Natural killer cell (primary cell): Measurements from ENCODE around the gene TIMM10. TPM values are rescaled to one million over a fixed set of nuclear protein-coding genes. Genes with fewer than 3 reads are reported as not detected.

Experiments used
- ATAC-seq, 3 donors: fragments of 150-1000 bp in 2 of 3; fragments of 200-7000 bp in 1 of 3; cut with Tn5 transposase; 1 replicate in 1 of 3; 2 replicates in 2 of 3; pipeline ENCODE4 v1.10.0; 2021; ENCODE audit warnings: mild to moderate bottlenecking in 2 of 3, moderate library complexity in 2 of 3
- DNase-seq, 2 donors: peaks; one replicate each; pipeline versions ENCODE4 v3.0.0 to v3.0.0-alpha.2; 2013 to 2021; ENCODE audit warnings: mixed read lengths in 1 of 2
- H3K27ac ChIP-seq: one replicate; pipeline ENCODE4 v1.5.1; 2013; ENCODE audit warnings: mild to moderate bottlenecking, low read length
- H3K27me3 ChIP-seq: one replicate; pipeline ENCODE4 v1.6.1; 2013; ENCODE audit warnings: low read length; ENCODE audit not compliant: control insufficient read depth, insufficient read depth
- H3K36me3 ChIP-seq: one replicate; pipeline ENCODE4 v1.6.1; 2013; ENCODE audit warnings: low read length; ENCODE audit not compliant: control insufficient read depth, insufficient read depth
- H3K4me1 ChIP-seq: one replicate; pipeline ENCODE4 v1.6.1; 2013; ENCODE audit warnings: low read length; ENCODE audit not compliant: control insufficient read depth, insufficient read depth
- H3K4me3 ChIP-seq: one replicate; pipeline ENCODE4 v1.5.1; 2013; ENCODE audit warnings: low read length
- H3K9me3 ChIP-seq: one replicate; pipeline ENCODE4 v1.6.1; 2013; ENCODE audit warnings: low read length; ENCODE audit not compliant: control insufficient read depth, insufficient read depth
- H3K27ac Mint-ChIP-seq, 2 donors: one replicate each; pipeline ENCODE4 v1.8.0; 2022; ENCODE audit warnings: mild to moderate bottlenecking in 2 of 2, mixed read lengths in 2 of 2, moderate library complexity in 1 of 2
- H3K27me3 Mint-ChIP-seq, 2 donors: one replicate each; pipeline ENCODE4 v1.8.0; 2022; ENCODE audit warnings: low read depth in 2 of 2, mixed read lengths in 2 of 2
- H3K36me3 Mint-ChIP-seq: one replicate; pipeline ENCODE4 v1.8.0; 2022; ENCODE audit warnings: mixed read lengths
- H3K4me1 Mint-ChIP-seq, 2 donors: one replicate each; pipeline ENCODE4 v1.8.0; 2022; ENCODE audit warnings: mixed read lengths in 2 of 2
- H3K4me3 Mint-ChIP-seq: one replicate; pipeline ENCODE4 v1.8.0; 2022; ENCODE audit warnings: mild to moderate bottlenecking, moderate library complexity, mixed read lengths
- H3K9me3 Mint-ChIP-seq, 2 donors: one replicate each; pipeline ENCODE4 v1.8.0; 2022; ENCODE audit warnings: mixed read lengths in 2 of 2
- CTCF ChIP-seq: fragments of 200-600 bp; IDR thresholded peaks from one replicate; pipeline ENCODE4 v1.8.0; 2022; ENCODE audit warnings: antibody characterized with exemption
- WGBS: methylation state at CpG from one replicate; pipeline ENCODE4 v1.1.7; 2013; ENCODE audit warnings: missing lambda C conversion rate; ENCODE audit not compliant: insufficient coverage; 5-methylcytosine and 5-hydroxymethylcytosine counted together
- intact Hi-C: fragments of 100-400 bp; cut with micrococcal nuclease; formaldehyde crosslinking; loops from one replicate; pipeline ENCODE4 v1.14.2; 2022
- total RNA-seq, 4 donors: library from RNA; stranded (reverse); fragments of 120-200 nt in 1 of 4; gene quantifications; one replicate each; pipeline versions ENCODE4 v1.2.3 to v1.2.4, GENCODE V29; 2013 to 2022

TIMM10 gene
- total RNA-seq, 3 donors from 2014 or later (not counting 1 experiment from before 2014, with no cell fraction given): 15.0 to 18.8 (median 17.1) TPM

- no peaks in the 10 kb centered on the region for H3K9me3 Mint-ChIP-seq
- no peak for TF ChIP-seq CTCF
- ATAC-seq (no peak), DNase-seq (no peak)
- Histone ChIP-seq H3K4me3 (no peak overlapping the region), H3K9me3 (no peaks in the 10 kb centered on the region), H3K27ac (no peak overlapping the region), H3K27me3 (no peaks in the 10 kb centered on the region), H3K36me3 (peaks cover 57% of the 10 kb centered on the region), H3K4me1 (peaks cover 15% of the 10 kb centered on the region)
- WGBS: 90% methylated on average over 8 of the region's 8 CpGs
- no peaks in the 10 kb centered on the region for H3K27me3 Mint-ChIP-seq
- peak overlapping the region in 1 of 2 donors; percentile 54 for H3K27ac Mint-ChIP-seq
- H3K4me1 Mint-ChIP-seq: peaks cover 0 to 8% of the 10 kb centered on the region in 2 donors
- H3K36me3 Mint-ChIP-seq: peaks cover 12% of the 10 kb centered on the region
- intact Hi-C loops: no loop called here
- no peak overlapping the region for H3K4me3 Mint-ChIP-seq
These were observed 19.4 kb upstream of the TIMM10 start for GRCh38 chr11:57549983-57550382.

GRCh38 chr11:57547854-57548377 is 17.4 kb upstream of the TIMM10 start:
- H3K9me3 Mint-ChIP-seq: no peaks in the 10 kb centered on the region
- Histone ChIP-seq H3K4me3 (no peak overlapping the region), H3K4me1 (peaks cover 15% of the 10 kb centered on the region), H3K27ac (peak overlapping the region; percentile 6), H3K36me3 (peaks cover 37% of the 10 kb centered on the region), H3K9me3 (no peaks in the 10 kb centered on the region), H3K27me3 (no peaks in the 10 kb centered on the region)
- no peak for TF ChIP-seq CTCF
- peak in 1 of 2 donors; percentile 45 for DNase-seq
- intact Hi-C loops: no loop called here
- ATAC-seq: peak; percentile 36 to 85 (median 60)
- H3K36me3 Mint-ChIP-seq: peaks cover 6% of the 10 kb centered on the region
- peaks cover 0 to 8% of the 10 kb centered on the region in 2 donors for H3K4me1 Mint-ChIP-seq
- no peaks in the 10 kb centered on the region for H3K27me3 Mint-ChIP-seq
- H3K4me3 Mint-ChIP-seq: no peak overlapping the region
- H3K27ac Mint-ChIP-seq: peak overlapping the region; percentile 72 to 78
- WGBS: 15% methylated on average over 6 of the region's 6 CpGs

GRCh38 chr11:57546869-57547475 is 16.4 kb upstream of the TIMM10 start:
- WGBS: 57% methylated on average over 4 of the region's 5 CpGs
- H3K27me3 ChIP-seq: no peaks in the 10 kb centered on the region
- DNase-seq (peak in 1 of 2 donors; percentile 20), ATAC-seq (peak in 1 of 3 donors; percentile 12)
- TF ChIP-seq CTCF: no peak
- H3K27ac ChIP-seq: peak overlapping the region; percentile 6
- Mint-ChIP-seq H3K4me1 (peaks cover 0 to 8% of the 10 kb centered on the region in 2 donors), H3K9me3 (no peaks in the 10 kb centered on the region), H3K27me3 (no peaks in the 10 kb centered on the region), H3K4me3 (no peak overlapping the region), H3K27ac (peak overlapping the region; percentile 72 to 78), H3K36me3 (no peaks in the 10 kb centered on the region)
- H3K36me3 ChIP-seq: peaks cover 27% of the 10 kb centered on the region
- H3K9me3 ChIP-seq: no peaks in the 10 kb centered on the region
- peaks cover 15% of the 10 kb centered on the region for H3K4me1 ChIP-seq
- H3K4me3 ChIP-seq: no peak overlapping the region
- intact Hi-C loops: no loop called here
